ENCODE results near the gene SHB. TPM values are rescaled to one million over a fixed set of nuclear protein-coding genes. Genes with fewer than 3 reads are reported as not detected.
A peak's percentile ranks its signal among the peaks of the same experiment; 100 is the strongest.

Gene SHB
- total RNA-seq, 2 experiments from 2014 or later: 1.2 to 1.3 TPM

DNA sequence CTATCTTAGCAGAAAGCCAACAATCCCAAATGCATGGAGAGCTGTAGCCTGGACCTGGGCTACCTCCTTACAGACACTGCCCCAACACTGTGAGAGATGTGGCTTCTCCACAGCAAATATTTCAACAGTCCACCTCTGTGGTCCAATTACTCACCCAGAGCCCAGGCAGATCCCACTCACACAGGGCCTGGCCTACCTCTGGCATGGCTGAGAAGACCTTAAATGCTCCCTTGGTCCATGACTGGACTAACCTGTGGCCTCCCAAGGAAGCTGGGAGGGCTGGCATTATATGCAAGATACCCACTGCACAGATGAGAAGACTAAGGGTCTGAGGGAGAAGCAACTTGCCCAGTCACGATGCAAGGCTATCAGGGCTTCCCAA is 142.3 kb downstream of the SHB start:
- ChIA-PET POLR2A (no interaction called here), CTCF (interaction anchor here (0.8 to 1.3 kb wide), 2 partner anchors 13 to 14 kb away, joined by 3 to 4 read pairs; no protein-coding TSS in a partner anchor)
- H3K36me3 Mint-ChIP-seq (ENCODE audit: low read depth): no peaks in the 10 kb centered on the region
- peaks cover 2% of the 10 kb centered on the region for H3K4me1 Mint-ChIP-seq
- H3K9me3 Mint-ChIP-seq (ENCODE audit: low read depth): no peaks in the 10 kb centered on the region
- intact Hi-C loops (cut with DNase I, micrococcal nuclease): no loop called here
- no peaks in the 10 kb centered on the region for H3K27me3 Mint-ChIP-seq
- ATAC-seq (no peak), DNase-seq (no peak)
- H3K4me3 Mint-ChIP-seq: no peak overlapping the region
- H3K27ac Mint-ChIP-seq: no peak overlapping the region

DNA sequence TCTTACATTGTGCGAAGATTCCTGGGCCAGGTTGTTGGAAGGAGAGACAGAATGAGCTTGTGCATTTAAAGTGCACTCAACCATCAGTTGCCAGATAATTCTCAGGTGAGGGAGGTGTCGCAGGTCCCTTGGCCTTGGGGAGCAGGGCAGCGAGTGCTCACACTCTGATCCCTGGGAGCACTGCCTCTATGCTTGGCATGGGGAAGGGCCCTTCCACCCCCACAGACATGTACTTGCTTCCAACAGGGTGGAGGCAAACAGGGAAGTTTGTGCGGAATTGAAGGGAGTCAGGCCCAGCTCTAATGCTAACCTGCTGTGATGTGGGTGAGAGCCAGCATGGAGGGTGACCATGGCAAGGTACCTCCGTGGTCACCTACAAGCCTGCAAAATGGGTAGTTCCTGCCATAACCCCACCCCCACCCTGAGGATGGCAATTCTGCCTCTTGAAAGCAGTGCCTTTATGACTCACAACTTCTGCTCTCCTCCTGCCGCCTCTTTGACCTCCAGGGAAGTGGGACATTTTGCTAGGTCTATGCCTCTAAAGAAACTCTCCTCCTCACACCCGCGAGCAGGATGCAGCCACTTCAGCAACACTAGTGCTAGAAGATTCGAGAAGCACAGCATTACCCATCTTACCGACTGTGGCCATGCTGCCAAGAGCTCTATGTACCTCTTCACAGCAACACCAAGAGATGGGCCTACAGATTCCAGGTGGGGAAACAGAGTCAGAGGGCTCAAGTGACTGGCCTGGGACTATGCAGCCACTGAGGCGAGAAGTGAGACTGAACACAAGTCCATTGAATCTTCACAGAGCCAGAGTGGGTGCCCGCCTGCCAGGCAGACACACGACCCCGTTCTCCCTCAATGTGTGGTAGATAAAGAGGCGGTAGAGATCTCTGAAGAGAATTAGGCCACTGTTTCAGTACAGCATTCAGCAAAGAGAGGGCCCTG is 143.0 kb downstream of the SHB start:
- H3K4me3 Mint-ChIP-seq: no peak overlapping the region
- no peaks in the 10 kb centered on the region for H3K36me3 Mint-ChIP-seq (ENCODE audit: low read depth)
- H3K4me1 Mint-ChIP-seq: peaks cover 2% of the 10 kb centered on the region
- DNase-seq (peak; percentile 12), ATAC-seq (peak; percentile 16)
- intact Hi-C loops (cut with DNase I, micrococcal nuclease): no loop called here
- no peaks in the 10 kb centered on the region for H3K9me3 Mint-ChIP-seq (ENCODE audit: low read depth)
- H3K27ac Mint-ChIP-seq: no peak overlapping the region
- ChIA-PET CTCF (interaction anchor here (0.6 to 1.3 kb wide), 3 partner anchors 12 to 43 kb away, joined by 3 to 4 read pairs (median 3); no protein-coding TSS in a partner anchor), POLR2A (no interaction called here)
- no peaks in the 10 kb centered on the region for H3K27me3 Mint-ChIP-seq

DNA sequence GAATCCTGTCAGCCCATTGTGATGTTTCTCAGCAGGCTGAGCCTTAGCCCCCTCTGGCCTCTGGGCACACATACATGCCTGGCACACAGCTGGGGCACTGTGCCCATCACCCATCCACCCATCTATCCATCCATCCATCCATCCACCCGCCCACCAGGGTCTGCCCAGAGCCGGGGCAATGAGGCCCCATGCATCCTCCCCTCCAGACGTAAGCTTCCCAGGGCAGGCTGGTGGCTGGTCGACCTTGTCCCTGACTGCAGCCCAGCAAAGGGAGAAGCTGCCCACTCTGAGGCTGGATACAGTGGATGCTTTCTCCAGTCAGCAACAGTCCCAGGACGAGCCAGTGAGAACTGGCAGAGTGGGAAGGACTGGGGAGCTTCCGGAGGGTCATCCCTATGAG is 144.0 kb downstream of the SHB start:
- no peak overlapping the region for H3K4me3 Mint-ChIP-seq
- H3K36me3 Mint-ChIP-seq (ENCODE audit: low read depth): no peaks in the 10 kb centered on the region
- ATAC-seq: no peak
- no peak overlapping the region for H3K27ac Mint-ChIP-seq
- DNase-seq: no peak
- peaks cover 2% of the 10 kb centered on the region for H3K4me1 Mint-ChIP-seq
- CTCF ChIA-PET: interaction anchor here (0.6 to 2.2 kb wide), 3 partner anchors 10 to 180 kb away, joined by 3 to 11 read pairs (median 3); no protein-coding TSS in a partner anchor
- no peaks in the 10 kb centered on the region for H3K9me3 Mint-ChIP-seq (ENCODE audit: low read depth)
- intact Hi-C loops (cut with DNase I, micrococcal nuclease): no loop called here
- no peaks in the 10 kb centered on the region for H3K27me3 Mint-ChIP-seq
- POLR2A ChIA-PET: no interaction called here

DNA sequence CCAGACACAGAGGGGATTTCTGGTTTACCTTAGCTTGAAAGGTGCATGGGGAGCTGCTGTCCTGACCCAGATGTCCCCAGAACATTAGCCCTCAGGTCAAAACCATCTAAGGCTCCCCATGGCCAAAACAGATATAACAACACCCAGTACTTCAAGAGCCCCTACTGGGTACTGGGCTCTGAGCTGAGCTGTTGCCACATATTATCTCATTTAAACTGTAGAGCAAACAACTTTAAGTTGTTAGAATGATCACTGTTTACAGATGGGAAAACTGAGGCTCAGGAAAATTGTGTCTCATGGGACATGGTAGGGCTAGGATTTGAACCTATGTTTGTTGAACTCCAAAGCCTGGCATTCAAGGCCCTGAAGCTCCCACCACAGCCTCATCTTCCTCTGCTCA is 144.5 kb downstream of the SHB start:
- ATAC-seq: no peak
- intact Hi-C loops (cut with DNase I, micrococcal nuclease): no loop called here

DNA sequence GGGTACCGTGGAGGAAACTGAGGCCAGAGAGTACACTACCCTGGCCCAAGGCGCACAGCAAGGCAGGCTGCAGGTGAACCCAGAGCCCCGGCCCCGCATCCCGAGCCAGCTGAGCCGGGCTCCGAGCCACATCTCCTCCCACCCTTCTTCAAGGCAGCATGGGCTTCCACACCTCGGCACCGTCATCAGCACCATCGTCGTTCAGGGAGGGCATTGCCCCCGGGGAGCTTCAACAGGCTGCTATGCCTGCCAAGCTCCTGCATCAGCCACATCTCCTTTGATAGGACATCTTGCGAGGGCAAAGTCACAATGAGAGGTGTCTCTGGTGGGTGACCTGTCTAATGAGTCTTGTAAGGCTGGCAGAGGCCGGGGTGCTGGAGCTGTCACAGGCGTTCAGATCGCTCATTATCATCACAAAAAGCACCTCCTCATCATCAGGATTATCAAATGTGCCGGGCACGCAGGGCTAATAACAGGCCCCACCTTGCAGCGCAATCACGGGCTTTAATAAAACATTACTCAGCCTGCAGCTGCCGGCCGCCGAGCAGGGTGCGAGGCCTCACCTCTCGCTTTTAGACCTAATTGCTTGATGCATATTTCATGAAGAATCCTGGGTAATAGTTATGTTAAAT is 145.1 kb downstream of the SHB start:
- Mint-ChIP-seq H3K27me3 (no peaks in the 10 kb centered on the region), H3K4me1 (peaks cover 2% of the 10 kb centered on the region), H3K36me3 (ENCODE audit: low read depth) (no peaks in the 10 kb centered on the region), H3K27ac (no peak overlapping the region), H3K4me3 (no peak overlapping the region), H3K9me3 (ENCODE audit: low read depth) (no peaks in the 10 kb centered on the region)
- ATAC-seq (no peak), DNase-seq (no peak)
- intact Hi-C loops (cut with DNase I, micrococcal nuclease): no loop called here
- CTCF ChIA-PET: interaction anchor here (0.6 to 2.2 kb wide), 4 partner anchors 9 to 477 kb away, joined by 3 to 11 read pairs (median 3); no protein-coding TSS in a partner anchor
- POLR2A ChIA-PET: no interaction called here

More for the DNA sequence above, 144.5 kb downstream of the SHB start:
- ChIA-PET CTCF (interaction anchor here (0.6 to 2.2 kb wide), 4 partner anchors 10 to 476 kb away, joined by 3 to 11 read pairs (median 3); no protein-coding TSS in a partner anchor), POLR2A (no interaction called here)
- peaks cover 2% of the 10 kb centered on the region for H3K4me1 Mint-ChIP-seq
- H3K27me3 Mint-ChIP-seq: no peaks in the 10 kb centered on the region
- DNase-seq: no peak
- H3K27ac Mint-ChIP-seq: no peak overlapping the region
- no peaks in the 10 kb centered on the region for H3K36me3 Mint-ChIP-seq (ENCODE audit: low read depth)
- no peaks in the 10 kb centered on the region for H3K9me3 Mint-ChIP-seq (ENCODE audit: low read depth)
- H3K4me3 Mint-ChIP-seq: no peak overlapping the region

DNA sequence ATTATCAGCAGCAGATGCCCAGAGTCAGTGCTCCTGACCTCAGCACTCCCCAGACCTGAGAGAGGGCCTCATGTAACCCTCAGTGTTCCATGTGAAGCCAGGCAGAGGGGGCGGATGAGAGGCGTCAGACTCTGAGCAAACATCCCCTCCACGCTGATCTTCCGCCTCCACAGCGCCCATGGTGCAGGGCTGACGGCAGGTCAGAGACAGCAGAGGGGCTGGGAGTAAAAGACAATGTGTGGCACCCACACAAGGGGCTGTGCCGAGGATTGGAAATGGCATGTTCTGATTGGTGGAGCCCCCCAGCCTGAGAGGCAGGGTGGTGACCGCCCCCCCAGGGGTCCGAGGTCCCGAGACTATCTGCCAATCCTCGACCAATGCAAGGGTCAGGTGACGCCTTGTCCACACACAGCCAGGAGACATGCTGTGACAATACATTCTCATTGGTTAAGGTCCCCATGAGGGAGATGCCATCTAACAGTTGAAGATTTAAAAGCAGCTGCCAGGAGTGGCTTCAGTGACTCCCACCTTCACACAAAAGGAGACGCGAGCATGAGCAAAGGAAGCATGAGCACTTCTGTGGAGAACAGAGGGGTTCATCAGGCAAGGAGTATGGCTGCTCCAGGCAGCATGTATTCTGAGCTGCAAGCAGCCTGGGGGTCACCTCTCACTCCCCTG is 145.8 kb downstream of the SHB start:
- CTCF ChIA-PET: interaction anchor here (0.6 to 2.2 kb wide), 2 partner anchors 8 to 13 kb away, joined by 3 to 11 read pairs; no protein-coding TSS in a partner anchor
- no peak for DNase-seq

DNA sequence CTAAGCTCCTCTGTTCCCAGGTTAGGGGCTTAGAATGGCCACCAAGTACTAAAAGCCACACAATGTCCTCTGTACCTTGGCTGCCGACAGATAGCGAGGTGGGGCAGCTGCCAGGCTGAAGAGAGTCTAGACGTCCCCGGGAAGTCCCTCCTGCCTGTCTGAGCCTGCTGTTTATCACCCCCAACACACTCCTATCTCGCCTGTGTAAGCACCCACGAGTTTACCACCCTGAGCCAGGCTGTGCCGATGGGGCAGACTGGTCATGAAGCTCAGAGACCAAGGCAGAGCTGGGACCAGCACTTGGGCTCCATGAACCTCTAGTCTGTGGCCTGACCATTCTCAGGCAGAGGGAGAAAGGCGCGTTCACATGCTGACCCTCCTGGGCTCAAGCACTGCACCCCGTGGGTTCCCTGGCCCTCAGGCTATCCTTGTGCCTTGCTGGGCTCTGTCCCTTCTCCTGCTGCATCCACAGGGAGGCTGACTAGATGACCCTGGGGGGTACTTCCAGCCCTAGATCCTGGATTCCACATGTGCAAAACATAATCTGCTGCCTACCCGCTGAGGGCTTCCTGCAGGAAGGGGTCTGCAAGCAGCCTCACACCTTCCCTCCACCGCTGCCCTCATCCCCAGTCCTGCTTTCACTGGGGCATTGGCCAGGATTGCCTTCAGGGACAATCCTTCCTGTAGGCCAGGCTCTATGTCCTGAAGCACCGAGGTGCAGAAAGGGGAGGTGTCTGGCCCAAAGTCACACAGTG is 146.5 kb downstream of the SHB start:
- Mint-ChIP-seq H3K4me3 (no peak overlapping the region), H3K27me3 (no peaks in the 10 kb centered on the region), H3K4me1 (peaks cover 2% of the 10 kb centered on the region), H3K36me3 (ENCODE audit: low read depth) (no peaks in the 10 kb centered on the region), H3K9me3 (ENCODE audit: low read depth) (no peaks in the 10 kb centered on the region), H3K27ac (no peak overlapping the region)
- ChIA-PET CTCF (no interaction called here), POLR2A (no interaction called here)
- ATAC-seq: no peak
- no peak for DNase-seq
- intact Hi-C loops (cut with DNase I, micrococcal nuclease): no loop called here

More for the DNA sequence above, 145.8 kb downstream of the SHB start:
- no peak overlapping the region for H3K27ac Mint-ChIP-seq
- POLR2A ChIA-PET: no interaction called here
- H3K9me3 Mint-ChIP-seq (ENCODE audit: low read depth): no peaks in the 10 kb centered on the region
- H3K27me3 Mint-ChIP-seq: no peaks in the 10 kb centered on the region
- intact Hi-C loops (cut with DNase I, micrococcal nuclease): no loop called here
- H3K36me3 Mint-ChIP-seq (ENCODE audit: low read depth): no peaks in the 10 kb centered on the region
- no peak for ATAC-seq
- H3K4me1 Mint-ChIP-seq: peaks cover 2% of the 10 kb centered on the region
- no peak overlapping the region for H3K4me3 Mint-ChIP-seq

DNA sequence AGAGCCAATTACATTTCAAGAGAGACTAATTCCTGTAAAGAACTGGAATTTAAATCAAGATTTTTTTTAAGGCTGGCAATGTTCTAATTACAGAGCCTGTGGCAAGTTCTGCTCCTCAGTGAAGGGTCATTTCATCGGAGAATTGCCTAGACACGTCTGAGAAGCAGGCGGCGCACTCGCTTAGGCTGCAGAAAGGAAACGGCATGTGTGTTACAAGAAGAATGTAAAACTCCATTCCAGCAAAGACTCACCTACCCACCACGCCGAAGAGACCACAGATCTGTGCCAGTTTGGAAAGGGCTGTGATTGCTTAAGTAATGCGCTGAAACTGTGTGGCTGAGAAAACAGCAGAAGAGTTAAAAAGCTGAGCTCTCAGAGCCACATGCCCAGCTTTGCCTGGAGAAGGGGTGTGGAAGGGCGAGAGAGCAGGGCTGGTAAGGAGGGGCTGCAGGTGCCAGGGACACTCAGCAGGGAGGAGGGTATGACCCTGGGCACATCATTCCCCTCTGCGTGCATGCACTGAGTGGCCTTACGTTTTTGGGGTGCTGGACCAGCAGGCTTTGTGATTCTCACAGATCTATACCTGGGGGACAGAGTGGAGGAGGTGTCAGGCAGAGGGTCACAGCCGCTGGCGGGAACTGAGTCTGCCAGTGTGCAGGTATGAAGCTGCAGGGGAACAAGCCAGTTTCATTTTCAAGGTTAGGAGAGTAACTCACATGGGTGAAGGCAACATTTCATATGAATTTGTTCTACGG is 147.3 kb downstream of the SHB start:
- no peak overlapping the region for H3K4me3 Mint-ChIP-seq
- H3K9me3 Mint-ChIP-seq (ENCODE audit: low read depth): no peaks in the 10 kb centered on the region
- H3K27ac Mint-ChIP-seq: no peak overlapping the region

DNA sequence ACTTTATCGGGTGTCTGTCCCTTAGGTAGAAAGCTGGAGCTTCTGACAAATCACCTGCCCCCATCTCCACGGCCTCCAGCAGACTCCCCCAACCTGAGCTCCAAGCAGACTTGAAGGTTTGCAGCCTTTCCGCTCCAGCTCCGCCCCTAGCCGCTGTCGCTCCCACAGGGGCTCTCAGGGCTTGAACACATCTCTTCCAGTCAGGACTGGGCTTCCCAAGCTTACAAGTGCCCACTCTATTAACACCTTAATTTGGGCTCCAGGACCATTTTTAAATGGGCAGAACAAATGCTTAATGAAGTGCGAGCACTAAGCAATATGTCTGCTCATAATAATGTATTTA is 147.9 kb downstream of the SHB start:
- Mint-ChIP-seq H3K36me3 (ENCODE audit: low read depth) (no peaks in the 10 kb centered on the region), H3K27ac (no peak overlapping the region), H3K4me3 (no peak overlapping the region), H3K4me1 (peaks cover under 1% of the 10 kb centered on the region), H3K27me3 (no peaks in the 10 kb centered on the region), H3K9me3 (ENCODE audit: low read depth) (no peaks in the 10 kb centered on the region)
- ChIA-PET CTCF (interaction anchor here (0.9 kb wide), 1 partner anchor 9 kb away, joined by 3 read pairs; no protein-coding TSS in a partner anchor), POLR2A (interaction anchor here (0.6 kb wide), 1 partner anchor 8 kb away, joined by 3 read pairs; no protein-coding TSS in a partner anchor)
- ATAC-seq (no peak), DNase-seq (no peak)
- intact Hi-C loops (cut with DNase I, micrococcal nuclease): no loop called here

More for the DNA sequence above, 147.3 kb downstream of the SHB start:
- DNase-seq (no peak), ATAC-seq (no peak)
- ChIA-PET POLR2A (interaction anchor here (0.6 kb wide), 1 partner anchor 9 kb away, joined by 3 read pairs; no protein-coding TSS in a partner anchor), CTCF (interaction anchor here (0.9 kb wide), 1 partner anchor 10 kb away, joined by 3 read pairs; no protein-coding TSS in a partner anchor)
- intact Hi-C loops (cut with DNase I, micrococcal nuclease): no loop called here
- Mint-ChIP-seq H3K27me3 (no peaks in the 10 kb centered on the region), H3K36me3 (ENCODE audit: low read depth) (no peaks in the 10 kb centered on the region), H3K4me1 (peaks cover 2% of the 10 kb centered on the region)

DNA sequence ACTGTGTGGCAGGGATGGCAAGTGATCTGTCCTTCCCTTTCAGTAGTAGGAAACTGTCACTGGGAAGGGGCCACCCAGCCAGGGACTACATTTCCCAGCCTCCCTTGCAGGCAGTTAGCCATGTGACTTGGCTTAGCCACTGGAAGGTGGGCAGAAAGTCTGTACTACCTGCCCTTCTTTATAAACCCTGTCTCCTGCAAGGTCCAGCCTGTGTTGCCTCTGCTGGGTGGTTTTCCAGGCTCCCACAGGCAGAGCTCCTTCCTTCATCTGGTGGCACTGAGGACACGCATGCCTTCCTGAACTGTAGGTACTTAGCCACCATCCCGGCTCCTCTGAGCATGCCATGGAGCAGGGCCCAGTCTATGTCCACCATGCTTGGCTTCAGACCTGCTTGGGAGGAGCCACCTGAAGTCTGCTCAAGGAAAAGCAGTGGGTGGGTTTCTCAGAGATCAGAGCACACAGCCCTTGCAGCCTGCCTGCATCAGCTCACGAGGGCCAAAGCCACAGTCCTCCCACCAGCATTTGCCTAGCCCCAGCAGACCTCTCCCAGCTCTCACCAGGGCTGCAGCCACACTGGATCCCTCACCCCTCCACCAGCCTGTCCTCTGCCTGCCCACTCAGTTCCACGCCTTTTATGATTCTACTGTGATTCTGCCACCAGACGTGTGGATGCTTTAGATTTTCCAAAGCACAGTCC is 148.4 kb downstream of the SHB start:
- intact Hi-C loops (cut with DNase I, micrococcal nuclease): no loop called here
- Mint-ChIP-seq H3K36me3 (ENCODE audit: low read depth) (no peaks in the 10 kb centered on the region), H3K9me3 (ENCODE audit: low read depth) (no peaks in the 10 kb centered on the region), H3K4me1 (no peaks in the 10 kb centered on the region), H3K27ac (no peak overlapping the region), H3K4me3 (no peak overlapping the region), H3K27me3 (no peaks in the 10 kb centered on the region)
- POLR2A ChIA-PET: interaction anchor here (0.6 kb wide), 1 partner anchor 8 kb away, joined by 3 read pairs; no protein-coding TSS in a partner anchor
- CTCF ChIA-PET: interaction anchor here (0.5 to 1.3 kb wide), 4 partner anchors 9 to 241 kb away, joined by 3 to 6 read pairs (median 3); no protein-coding TSS in a partner anchor
- ATAC-seq (peak; percentile 84), DNase-seq (peak; percentile 54)

All from activated CD4-positive, alpha-beta T cell treated with anti-CD3 and anti-CD28 coated beads for 36 hours (primary cell).